HG03378 (cell line): ENCODE data around the gene OSMR.

Source experiments
- ATAC-seq: cut with Tn5 transposase; IDR thresholded peaks from one replicate; pipeline ENCODE4 v1.9.1; 2021; ENCODE audit warnings: mild to moderate bottlenecking, moderate library complexity; ENCODE audit not compliant: unreplicated experiment

The OSMR gene

GRCh38 chr5:38923661-38924451, 78.0 kb downstream of the OSMR start:
- ATAC-seq, result no peak

- ATAC-seq, result no peak
Observed at GRCh38 chr5:38925154-38925925, 79.5 kb downstream of the OSMR start.

GRCh38 chr5:38926121-38926520, 80.3 kb downstream of the OSMR start:
- ATAC-seq, result no peak

- ATAC-seq, result no peak
Observed at GRCh38 chr5:38927470-38927869, 81.7 kb downstream of the OSMR start.

- ATAC-seq, result no peak
Observed at GRCh38 chr5:38929838-38930237, 84.0 kb downstream of the OSMR start.

- ATAC-seq, result no peak
Observed at GRCh38 chr5:38931731-38932130, 85.9 kb downstream of the OSMR start.

- no peak for ATAC-seq
Observed at GRCh38 chr5:38932854-38933408, 87.1 kb downstream of the OSMR start.

- ATAC-seq, result no peak
Observed at GRCh38 chr5:38935437-38935836, 89.6 kb downstream of the OSMR start.

- ATAC-seq, result no peak
Observed at GRCh38 chr5:38936269-38936668, 90.5 kb downstream of the OSMR start.

GRCh38 chr5:38938424-38938823, 92.6 kb downstream of the OSMR start:
- no peak for ATAC-seq

- no peak for ATAC-seq
Observed at GRCh38 chr5:38938973-38939372, 93.2 kb downstream of the OSMR start.

GRCh38 chr5:38940230-38940858, 94.5 kb downstream of the OSMR start:
- no peak for ATAC-seq

- no peak for ATAC-seq
Observed at GRCh38 chr5:38941912-38942311, 96.1 kb downstream of the OSMR start.

- ATAC-seq, result no peak
Observed at GRCh38 chr5:38944282-38944681, 98.5 kb downstream of the OSMR start.

GRCh38 chr5:38948501-38948900, 102.7 kb downstream of the OSMR start:
- no peak for ATAC-seq

- ATAC-seq, result no peak
Observed at GRCh38 chr5:38953426-38954012, 107.7 kb downstream of the OSMR start.

- ATAC-seq, result no peak
Observed at GRCh38 chr5:38961691-38962090, 115.9 kb downstream of the OSMR start.

- no peak for ATAC-seq
Observed at GRCh38 chr5:38968665-38969064, 122.9 kb downstream of the OSMR start.

- ATAC-seq, result no peak
Observed at GRCh38 chr5:38978036-38978435, 132.2 kb downstream of the OSMR start.

GRCh38 chr5:38979535-38979934, 133.7 kb downstream of the OSMR start:
- ATAC-seq, result no peak
